GM18951 (cell line): Measurements from ENCODE around the gene KCTD21.

ENCODE experiments used
- POLR2A ChIP-seq: IDR thresholded peaks from 4 replicates; pipeline ENCODE4 v1.6.1; 2011; ENCODE audit warnings: mild to moderate bottlenecking; ENCODE audit not compliant: insufficient read length, insufficient read depth; ENCODE audit errors: extremely low read depth
- in situ Hi-C: fragments of 300-500 bp; cut with MboI; formaldehyde crosslinking; loops from one replicate; pipeline ENCODE4 v1.12.0; 2022; ENCODE audit warnings: low sequenced_read_pairs, mixed read lengths, inconsistent platforms; ENCODE audit not compliant: unreplicated experiment

KCTD21 gene

DNA sequence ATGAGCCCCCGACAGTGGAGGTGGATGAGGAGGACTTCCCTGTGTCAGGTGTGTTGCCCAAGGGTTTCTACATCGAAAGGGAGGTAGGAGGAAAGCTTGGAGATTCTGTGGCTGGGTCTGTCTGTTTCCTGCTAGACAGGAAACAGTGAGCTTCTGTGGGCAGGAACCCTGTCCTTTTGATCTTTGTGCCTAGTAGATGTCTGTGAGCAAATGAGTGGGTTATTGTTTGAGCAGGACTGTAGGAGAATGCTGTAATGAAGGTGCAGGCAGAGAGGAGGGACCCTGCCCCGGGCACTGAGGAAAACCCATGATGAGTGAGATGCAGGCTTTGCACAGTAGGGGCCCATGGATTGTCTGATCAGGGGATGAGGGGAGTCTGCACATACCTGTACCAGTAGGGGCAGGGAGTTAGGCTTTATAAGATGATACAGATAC is 14.3 kb upstream of the KCTD21 start:
- no peak for TF ChIP-seq POLR2A
- in situ Hi-C loops: no loop called here

DNA sequence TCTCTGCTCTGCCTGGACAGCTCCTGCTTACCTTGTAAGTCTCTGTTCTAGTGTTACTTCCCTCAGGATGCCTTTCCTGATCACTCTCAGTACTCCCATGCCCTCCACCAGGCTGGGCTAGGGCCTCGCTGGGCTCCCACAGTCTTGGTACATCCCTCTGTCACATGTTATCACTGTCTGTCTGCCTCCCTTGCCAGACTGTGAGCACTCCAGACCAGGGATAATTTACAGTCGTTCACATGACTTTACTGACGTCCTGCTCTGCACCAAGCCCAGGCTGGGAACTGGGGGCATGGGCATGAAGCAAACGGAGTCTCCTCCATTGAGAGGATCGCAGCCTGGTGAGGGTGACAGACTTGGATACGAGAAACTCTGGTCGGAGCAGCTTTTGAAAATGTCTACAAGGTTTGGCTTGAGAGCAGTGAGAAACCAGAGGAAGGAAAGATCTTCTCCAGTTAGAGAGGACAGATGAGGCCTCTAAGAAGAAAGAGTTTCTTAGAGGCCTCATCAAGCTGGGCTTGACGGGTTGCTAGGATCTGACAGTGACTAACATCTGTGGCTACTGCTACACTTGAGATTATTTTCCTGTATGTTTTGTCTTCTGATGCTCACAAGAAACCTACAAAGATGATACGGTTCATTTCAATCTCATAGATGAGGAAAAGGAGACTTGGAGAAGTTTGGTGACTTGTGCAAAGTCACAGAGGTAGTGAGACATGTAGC is 12.8 kb upstream of the KCTD21 start:
- in situ Hi-C loops: no loop called here
- TF ChIP-seq POLR2A: no peak

DNA sequence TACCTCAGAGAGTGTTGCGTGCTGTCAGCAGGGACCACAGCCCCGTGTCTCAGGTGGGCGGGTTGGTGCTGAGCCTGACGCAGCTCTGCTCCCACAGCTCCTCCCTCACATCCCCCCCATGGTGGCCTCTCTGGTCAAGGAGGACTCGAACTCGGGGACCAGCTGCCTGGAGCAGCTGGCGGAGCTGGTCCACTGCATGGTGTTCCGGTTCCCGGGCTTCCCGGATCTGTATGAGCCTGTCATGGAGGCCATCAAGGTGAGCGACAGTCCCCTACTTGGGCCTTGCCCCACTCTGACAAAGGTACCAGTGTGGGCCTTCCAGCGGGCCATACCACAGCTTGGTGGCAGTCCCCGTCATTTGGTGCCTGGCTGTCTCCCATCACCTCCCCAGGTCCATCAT is 12.1 kb upstream of the KCTD21 start:
- no peak for TF ChIP-seq POLR2A
- in situ Hi-C loops: no loop called here

DNA sequence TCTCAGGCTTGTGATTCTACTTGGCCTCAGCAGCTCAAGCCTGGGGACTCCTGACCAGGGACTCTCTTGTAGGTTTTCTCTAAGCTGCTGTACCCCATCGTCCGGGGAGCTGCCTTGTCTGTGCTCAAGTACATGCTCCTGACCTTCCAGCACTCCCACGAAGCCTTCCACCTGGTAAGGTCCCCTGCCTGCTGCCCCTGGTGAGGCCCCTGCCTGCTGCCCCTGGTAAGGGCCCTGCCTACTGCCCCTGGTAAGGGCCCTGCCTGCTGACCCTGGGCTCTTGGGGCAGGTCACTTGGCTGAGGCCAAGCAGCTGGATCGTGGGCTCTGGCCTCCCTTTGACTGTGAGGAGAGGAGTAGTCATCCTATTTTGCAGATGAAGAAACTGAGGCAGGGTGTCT is 11.6 kb upstream of the KCTD21 start:
- in situ Hi-C loops: no loop called here
- no peak for TF ChIP-seq POLR2A

DNA sequence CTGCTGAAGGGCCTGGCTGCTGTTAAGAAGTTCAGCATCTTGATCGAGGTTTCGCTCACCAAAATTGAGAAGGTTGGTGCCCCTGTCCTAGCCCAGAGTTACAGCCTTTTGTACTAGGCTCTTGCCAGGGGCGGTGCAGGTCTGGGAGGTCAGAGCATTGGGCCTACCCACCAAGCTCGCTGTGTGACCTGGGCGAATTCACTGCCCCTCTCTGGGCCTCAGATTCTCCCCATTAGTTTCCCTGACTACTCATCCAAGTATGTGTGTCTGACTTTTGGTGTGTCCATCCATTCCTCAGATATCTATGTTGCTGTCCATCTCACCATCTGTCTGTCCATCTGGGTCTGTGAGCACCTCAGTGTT is 11.2 kb upstream of the KCTD21 start:
- in situ Hi-C loops: no loop called here
- TF ChIP-seq POLR2A: no peak

DNA sequence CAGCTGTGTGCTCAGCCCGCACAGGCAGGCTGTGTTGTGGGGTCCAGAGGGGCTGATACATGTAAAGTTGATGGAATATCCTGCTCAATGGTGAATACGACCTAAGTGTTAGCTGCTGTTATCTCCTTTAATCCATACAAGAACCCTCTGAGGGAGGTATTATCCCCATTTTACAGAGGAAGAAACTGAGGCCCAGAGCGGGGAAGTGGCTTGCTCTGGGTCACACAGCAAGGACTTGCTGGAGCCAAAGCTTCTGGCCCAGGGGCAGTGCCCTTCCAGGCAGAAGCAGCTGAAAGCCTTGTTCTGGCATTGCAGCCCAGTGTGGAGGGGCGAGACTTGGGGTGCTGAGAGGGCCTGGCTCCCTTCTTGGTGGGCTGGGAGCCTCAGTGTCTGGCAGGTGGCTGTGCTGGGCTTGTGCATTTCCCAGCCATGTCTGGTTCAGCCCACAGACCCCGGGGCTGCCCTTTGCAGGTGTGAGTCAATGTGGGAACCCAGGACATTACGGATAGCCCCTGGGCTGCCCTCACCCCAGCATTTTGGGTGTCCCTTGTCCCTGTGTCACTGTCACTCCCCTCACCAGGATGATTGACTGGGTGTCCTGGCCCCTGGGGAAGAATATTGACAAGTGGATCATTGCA is 10.7 kb upstream of the KCTD21 start:
- in situ Hi-C loops: no loop called here
- TF ChIP-seq POLR2A: no peak

DNA sequence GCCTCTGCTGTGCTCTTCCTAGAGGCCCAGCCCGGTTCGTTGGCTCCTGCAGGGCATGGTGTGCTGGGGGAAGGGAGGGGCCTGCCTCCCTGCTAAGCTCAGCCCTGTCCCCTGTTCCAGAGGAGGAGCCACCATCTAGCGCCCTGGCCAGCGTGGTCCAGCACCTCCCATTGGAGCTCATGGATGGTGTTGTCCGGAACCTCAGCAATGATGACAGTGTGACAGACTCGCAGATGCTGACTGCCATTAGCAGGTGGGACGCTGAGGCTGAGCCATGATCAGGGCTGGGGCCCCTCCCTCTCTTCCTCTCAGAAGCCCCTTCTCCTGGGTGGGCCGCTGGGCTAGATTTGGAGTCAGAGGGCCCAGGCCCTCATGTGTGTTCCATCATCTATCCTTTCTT is 9.4 kb upstream of the KCTD21 start:
- TF ChIP-seq POLR2A: no peak
- in situ Hi-C loops: no loop called here

DNA sequence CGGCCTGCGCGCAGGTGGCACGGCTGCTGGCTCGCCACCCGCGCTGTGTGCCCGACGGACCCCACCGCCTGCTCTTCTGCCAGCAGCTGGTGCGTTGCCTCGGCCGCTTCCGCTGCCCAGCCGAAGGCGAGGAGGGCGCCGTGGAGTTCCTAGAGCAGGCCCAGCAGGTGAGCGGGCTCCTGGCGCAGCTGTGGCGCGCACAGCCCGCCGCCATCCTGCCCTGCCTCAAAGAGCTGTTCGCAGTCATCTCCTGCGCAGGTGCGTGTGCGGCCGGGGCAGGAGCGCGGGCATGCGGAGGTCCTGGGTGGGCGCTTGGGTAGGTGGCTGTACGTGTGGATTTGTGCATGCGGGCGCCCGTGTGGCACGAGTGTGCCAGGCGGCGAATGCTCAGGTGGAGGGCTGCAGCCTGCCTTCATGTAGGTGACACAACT is 8.2 kb upstream of the KCTD21 start:
- in situ Hi-C loops: no loop called here

DNA sequence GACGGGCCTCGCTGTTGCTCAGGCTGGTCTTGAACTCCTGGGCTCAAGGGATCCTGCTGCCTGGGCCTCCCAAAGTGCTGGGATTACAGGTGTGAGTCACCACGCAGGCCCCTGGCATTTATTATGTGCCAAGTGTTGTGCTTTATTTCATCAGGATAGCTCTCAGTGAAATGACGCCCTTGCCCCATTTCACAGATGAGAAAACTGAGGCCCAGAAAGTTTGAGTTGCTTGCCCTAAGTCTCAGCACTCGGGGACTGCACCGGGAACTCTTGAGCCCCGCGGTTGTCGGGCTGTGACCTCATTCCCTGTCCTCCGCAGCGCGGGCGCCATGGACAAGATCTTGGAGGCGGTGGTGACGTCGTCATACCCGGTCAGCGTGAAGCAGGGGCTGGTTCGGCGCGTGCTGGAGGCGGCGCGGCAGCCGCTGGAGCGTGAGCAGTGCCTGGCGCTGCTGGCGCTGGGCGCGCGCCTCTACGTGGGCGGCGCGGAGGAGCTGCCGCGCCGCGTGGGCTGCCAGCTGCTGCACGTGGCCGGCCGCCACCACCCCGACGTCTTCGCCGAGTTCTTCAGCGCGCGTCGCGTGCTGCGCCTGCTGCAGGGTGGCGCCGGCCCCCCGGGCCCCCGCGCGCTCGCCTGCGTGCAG is 7.6 kb upstream of the KCTD21 start:
- TF ChIP-seq POLR2A: no peak
- in situ Hi-C loops: no loop called here

More for the DNA sequence above, 8.2 kb upstream of the KCTD21 start:
- TF ChIP-seq POLR2A: no peak

DNA sequence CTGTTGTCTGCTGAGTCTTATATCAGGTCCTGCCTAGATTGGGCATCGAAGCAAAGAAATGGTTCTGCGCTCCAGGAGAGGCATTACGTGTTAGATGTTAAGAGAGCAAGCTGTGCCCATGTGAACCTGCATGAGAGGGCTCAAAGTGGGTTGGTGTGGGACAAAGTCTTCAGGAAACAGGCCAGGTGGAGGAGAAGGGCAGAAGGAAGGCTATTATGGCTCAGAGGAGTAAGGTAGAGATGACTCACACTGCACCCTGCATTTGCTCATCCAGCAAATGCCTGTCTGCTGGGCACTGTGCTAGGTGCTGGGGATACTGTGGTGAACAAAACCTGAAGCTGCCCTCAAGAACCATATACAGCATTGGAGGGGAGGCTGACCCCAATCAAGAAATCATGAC is 6.1 kb upstream of the KCTD21 start:
- no peak for TF ChIP-seq POLR2A
- in situ Hi-C loops: no loop called here

DNA sequence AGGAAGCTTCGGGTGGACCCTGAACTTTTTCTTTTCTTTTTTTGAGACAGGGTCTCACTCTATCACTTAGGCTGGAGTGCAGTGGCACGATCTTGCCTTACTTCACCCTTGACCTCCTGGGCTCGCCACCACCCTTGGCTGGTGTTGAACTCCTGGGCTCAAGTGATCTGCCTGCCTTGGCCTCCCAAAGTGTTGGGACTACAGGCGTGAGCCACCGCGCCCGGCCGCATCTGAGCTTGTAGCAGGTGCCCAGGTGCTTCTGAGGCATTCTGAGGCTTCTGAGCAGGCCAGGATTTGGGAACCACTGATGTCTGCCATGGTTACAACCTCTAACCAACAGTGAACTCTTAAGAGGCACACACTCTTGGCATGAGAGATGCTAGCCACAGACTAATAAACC is 5.4 kb upstream of the KCTD21 start:
- TF ChIP-seq POLR2A: no peak
- in situ Hi-C loops: no loop called here

DNA sequence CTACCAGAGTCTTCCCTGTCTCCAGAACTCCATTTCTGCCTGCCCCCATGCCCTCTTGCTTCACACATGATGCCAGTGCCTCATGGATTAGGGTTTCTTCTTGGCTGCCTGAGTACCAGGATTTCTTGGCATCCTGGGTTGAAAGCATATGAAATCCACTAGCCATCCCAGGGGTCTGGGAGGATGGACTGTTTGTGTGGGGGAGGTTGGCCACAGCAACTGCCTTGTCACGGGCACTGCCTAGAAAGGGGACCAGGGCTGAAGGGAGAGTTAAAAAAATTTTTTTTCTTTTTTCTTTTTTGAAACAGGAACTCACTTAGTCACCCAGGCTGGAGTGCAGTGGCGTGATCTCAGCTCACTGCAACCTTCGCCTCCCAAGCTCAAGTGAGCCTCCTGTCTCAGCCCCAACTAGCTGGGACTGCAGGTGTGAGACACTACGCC is 4.5 kb upstream of the KCTD21 start:
- TF ChIP-seq POLR2A: no peak
- in situ Hi-C loops: no loop called here

DNA sequence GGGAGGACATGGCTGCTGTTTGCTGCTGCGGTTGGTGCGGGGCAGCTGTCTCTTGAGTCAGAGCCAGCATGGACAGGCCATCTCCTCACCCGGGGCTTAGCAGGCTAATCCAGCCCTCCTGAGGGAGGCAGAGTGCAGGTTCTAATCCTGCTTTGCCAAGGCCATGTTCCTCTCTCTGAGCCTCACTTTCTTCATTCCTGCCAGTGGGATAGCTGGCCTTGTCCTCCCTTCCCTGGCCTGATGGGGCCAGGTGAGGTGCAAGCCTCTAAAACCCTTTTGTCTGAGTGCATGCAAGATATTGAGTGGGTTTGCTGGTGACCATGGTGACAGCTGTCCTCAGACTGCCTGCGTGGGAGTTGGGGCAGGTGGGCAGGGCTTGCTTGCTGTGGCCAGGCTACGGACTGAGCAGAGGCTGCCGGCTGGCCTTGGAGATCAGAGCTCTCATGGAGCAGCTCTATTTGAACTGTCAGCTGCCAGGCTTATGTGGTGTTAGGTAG is 3.8 kb upstream of the KCTD21 start:
- no peak for TF ChIP-seq POLR2A
- in situ Hi-C loops: no loop called here
